ENCODE results near the gene CYP4B1.
"Not testable (repeated sequence)": the region's sequence is repeated elsewhere in the genome, so short reads cannot be mapped to it uniquely, and the experiment has no call there.

CYP4B1 gene

DNA sequence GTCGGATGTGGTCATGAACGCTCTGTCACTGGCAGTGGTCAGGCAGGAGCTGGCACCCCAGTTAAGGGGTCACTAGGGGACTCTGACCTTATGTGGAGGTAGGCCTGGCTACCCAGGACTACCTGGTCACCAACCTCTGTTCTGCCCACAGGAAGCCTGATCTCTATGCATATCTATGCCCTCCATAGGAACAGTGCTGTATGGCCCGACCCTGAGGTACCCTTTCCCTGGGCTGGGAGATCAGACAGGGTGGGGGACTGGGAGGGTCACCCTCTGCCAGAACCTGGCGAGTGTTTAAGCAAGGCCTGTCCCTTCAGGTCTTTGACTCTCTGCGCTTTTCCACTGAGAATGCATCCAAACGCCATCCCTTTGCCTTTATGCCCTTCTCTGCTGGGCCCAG, 19.0 kb downstream of the CYP4B1 start:
- DNase-seq: no peak

DNA sequence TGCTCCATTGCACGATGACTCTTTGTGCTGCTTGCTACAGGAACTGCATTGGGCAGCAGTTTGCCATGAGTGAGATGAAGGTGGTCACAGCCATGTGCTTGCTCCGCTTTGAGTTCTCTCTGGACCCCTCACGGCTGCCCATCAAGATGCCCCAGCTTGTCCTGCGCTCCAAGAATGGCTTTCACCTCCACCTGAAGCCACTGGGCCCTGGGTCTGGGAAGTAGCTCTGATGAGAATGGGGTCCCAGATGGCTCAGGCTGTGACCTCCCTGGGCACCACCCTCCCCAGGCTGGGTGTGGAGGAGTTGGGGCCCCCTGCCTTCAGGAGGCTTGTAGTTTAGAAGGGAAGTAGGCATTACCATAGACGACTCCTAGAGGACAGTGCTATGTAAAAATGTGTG, 19.7 kb downstream of the CYP4B1 start:
- DNase-seq: no peak

DNA sequence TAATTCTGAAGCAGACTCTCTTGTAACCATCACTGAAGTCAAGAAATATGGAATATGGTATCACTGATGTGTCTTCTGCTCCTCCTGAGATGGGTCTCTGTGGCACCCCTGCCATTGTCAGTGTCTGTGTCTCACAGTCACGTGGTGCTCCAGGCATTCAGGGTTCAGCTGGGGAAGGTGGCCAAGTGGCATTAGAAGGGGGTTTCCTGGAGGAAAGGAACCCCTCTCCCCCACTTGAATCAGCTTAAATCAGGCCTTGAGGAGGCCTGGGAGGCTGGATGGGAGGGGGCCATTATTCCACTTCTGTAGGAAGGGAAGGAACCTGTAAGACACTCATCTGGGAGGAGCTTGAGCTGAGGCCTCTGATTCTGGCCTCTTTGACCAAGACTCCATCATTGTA, 20.5 kb downstream of the CYP4B1 start:
- no peak for DNase-seq

DNA sequence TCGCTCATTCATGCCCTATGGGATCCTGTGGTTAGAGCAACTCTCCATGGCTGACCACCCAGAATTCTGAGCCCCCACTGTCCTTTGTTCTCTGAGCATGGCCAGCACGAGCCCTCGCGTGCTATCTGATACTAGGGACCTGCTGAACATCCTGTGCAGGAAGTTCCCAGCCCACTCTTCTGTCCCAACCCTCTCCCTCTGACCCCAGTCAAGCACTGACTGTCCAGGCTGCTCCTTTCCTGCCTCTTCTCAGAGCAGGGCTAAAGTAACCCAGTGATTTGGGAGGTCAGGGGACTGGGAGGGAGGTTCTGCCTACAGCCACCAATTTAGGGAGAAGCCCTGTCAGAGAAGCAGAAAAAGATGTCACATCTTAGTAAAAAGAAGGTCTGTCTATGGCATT, 21.2 kb downstream of the CYP4B1 start:
- DNase-seq: no peak

DNA sequence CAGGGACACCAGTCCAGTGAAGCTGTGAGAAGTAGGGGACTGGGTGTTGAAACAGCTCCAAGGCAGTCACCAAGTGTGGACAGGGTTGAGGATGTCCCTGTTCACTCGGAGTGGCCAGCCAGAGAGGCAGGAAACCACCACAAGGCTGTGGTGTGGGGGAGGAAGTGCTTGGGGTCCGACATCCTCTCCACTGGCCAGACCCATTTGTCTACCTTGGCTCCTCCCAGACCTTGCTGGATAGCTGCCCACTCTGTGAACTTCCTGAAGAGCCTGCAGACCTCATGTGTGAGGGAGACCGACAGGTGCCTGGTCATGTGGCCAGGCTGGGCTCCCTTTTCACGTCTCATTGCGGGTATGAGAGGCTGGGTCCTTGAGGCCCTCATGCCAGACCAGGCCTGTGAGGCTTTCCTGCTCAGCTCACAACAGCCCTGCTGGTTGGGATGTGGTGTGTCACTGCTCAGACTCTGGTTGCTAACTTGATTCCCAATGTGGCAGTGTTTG, 21.8 kb downstream of the CYP4B1 start:
- peak; percentile 7 for DNase-seq

DNA sequence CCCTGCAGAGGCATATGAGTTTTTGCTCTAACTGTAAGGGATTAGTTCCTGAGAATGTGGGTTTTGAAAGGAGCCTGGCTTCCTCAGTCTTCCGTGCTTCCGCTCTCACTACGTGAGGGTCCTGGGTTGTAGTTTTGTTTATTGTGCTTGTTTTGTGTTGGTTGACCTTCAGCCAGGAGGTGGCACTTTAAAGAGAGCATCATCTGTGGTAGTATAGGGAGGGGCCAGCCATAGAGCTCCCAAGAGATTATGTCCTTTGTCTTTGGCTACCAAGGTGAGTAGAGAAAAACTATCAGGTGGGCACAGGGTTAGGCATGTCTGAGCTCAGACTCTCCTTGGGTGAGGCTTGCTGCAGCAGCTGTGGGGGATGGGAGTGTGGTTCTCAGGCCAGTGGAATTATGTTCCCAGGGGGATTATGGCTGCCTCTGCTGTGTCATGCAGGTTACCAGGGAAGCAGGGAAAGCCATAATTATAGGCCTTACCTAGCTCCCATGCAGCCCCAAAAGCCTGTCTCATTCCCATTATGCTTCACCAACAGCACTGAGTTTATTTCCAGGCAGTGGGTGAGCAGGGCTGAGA, 23.5 kb downstream of the CYP4B1 start:
- no peak for DNase-seq

GRCh38 chr1:46823151-46823550, 24.3 kb downstream of the CYP4B1 start:
- no peak for DNase-seq

DNA sequence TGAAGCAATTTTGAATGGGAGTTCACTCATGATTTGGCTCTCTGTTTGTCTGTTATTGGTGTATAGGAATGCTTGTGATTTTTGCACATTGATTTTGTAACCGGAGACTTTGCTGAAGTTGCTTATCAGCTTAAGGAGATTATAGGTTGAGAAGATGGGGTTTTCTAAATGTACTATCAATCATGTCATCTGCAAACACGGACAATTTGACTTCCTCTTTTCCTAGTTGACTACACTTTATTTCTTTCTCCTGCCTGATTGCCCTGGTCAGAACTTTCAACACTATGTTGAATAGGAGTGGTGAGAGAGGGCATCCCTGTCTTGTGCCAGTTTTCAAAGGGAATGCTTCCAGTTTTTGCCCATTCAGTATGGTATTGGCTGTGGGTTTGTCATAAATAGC, 28.0 kb downstream of the CYP4B1 start:
- DNase-seq: peak; percentile 11

DNA sequence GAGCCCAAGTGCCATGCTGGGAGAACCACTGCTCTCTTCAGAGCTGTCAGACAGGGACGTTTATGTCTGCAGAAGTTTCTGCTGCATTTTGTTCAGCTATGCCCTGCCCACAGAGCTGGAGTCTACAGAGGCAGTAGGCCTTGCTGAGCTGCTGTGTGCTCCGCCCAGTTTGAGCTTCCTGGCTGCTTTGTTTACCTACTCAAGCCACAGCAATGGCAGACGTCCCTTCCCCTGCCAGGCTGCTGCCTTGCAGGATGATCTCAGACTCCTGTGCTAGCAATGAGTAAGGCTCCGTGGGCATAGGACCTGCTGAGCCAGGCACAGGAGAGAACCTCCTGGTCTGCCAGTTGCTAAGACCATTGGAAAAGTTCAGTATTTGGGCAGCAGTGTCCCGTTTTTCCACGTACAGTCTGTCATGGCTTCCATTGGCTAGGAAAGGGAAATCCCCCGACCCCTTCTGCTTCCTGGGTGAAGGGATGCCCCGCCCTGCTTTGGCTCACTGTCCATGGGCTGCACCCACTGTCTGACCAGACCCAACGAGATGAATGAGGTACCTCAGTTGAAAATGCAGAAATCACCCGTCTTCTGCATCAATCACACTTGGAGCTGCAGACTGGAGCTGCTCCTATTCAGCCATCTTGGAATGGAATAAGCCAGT, 31.9 kb downstream of the CYP4B1 start:
- DNase-seq: no peak

DNA sequence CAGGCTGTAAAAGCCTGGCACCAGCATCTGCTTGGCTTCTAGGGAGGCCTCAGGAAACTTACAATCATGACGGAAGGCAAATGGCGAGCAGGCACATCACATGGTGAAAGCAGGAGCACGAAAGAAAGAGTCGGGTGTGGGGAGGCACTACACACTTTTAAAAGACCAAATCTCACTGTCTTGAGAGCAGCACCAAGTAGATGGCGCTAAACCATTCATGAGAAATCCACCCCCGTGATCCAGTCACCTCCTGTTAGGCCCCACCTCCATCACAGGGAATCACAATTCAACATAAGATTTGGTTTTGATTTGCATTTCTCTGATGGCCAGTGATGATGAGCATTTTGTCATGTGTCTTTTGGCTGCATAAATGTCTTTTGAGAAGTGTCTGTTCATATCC, 36.6 kb downstream of the CYP4B1 start:
- not testable (repeated sequence) for DNase-seq

- not testable (repeated sequence) for DNase-seq
Measured at GRCh38 chr1:46846386-46846785, 47.5 kb downstream of the CYP4B1 start.

DNA sequence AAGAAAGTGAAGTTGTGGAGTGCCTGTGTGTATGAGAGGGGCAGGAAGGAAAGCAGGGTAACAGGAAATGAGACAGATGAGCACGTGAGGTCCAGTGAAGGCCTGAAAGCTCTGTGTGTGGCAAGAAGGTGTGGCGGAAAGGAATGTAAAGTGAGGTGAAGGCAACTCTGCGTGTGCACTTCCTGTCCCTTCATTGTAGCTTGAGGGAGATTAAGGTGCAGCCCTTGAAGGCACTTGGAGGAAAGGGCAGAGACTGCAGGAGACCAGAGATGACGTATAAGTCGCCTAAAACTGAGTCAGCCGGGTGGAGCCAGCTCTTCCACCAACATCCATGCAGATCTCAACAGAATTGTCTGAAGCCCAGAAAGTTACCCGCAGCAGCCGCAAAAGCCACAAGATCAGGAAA, 58.8 kb downstream of the CYP4B1 start:
- DNase-seq: not testable (repeated sequence)

GRCh38 chr1:46862348-46862747, 63.5 kb downstream of the CYP4B1 start:
- DNase-seq: no peak
